ENCODE results near the gene KIAA1755.

DNA sequence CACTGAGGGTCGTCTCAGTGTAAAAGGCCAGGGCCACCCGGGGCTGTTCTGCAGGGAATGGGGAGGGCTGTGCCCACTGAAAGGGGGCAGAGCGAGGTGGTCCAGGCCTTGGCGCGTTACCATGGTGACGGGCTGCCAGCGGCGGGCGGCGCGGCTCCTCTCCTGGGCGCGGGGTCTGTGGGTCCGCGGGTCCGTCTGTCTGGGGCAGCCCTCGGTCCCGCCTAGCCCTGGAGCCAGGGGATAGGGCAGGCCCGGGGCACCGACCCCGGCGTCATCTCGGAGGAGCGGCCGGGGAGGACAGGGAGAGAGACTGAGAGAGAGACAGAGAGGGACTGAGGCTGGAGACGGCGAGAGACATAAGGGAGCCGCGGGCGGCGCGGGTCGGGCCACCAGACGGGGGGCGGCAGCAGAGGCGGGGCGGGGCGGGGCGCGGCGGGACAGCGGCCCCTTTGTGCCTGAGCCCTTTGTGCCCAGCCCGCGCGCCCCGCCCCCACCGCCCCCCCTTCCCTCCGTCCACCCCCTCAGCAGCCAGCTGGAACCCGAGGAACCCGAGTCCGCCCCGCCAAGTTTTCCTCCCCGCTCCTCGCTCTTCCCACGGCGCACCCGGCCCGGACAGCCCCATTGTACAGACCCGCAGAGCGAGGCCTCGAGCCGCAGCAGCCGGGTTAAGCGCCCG lies at the start of gene KIAA1755:
- TF ChIP-seq, protein P1, sequence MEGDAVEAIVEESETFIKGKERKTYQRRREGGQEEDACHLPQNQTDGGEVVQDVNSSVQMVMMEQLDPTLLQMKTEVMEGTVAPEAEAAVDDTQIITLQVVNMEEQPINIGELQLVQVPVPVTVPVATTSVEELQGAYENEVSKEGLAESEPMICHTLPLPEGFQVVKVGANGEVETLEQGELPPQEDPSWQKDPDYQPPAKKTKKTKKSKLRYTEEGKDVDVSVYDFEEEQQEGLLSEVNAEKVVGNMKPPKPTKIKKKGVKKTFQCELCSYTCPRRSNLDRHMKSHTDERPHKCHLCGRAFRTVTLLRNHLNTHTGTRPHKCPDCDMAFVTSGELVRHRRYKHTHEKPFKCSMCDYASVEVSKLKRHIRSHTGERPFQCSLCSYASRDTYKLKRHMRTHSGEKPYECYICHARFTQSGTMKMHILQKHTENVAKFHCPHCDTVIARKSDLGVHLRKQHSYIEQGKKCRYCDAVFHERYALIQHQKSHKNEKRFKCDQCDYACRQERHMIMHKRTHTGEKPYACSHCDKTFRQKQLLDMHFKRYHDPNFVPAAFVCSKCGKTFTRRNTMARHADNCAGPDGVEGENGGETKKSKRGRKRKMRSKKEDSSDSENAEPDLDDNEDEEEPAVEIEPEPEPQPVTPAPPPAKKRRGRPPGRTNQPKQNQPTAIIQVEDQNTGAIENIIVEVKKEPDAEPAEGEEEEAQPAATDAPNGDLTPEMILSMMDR (IDR thresholded peaks at IDR 0.05), result no peak
- peak; percentile 60 for TF ChIP-seq EZH2 (IDR thresholded peaks at IDR 0.05)

All from neural progenitor cell (in vitro differentiated cells).